Uterus (tissue), 2 donors: ENCODE results near the gene UGT1A7.

Experiments
- CTCF ChIP-seq, 4 experiments: fragments of 200-600 bp in 2 of 4; fragments of 450-650 bp in 2 of 4; sonication (generic) in 2 of 4; IDR thresholded peaks; one replicate each; pipeline ENCODE4 v1.5.1; 2016 to 2019; ENCODE audit warnings: antibody characterized with exemption in 4 of 4, mild to moderate bottlenecking in 2 of 4, moderate library complexity in 1 of 4
- POLR2A ChIP-seq, 2 donors: fragments of 450-650 bp; IDR thresholded peaks; one replicate each; pipeline ENCODE4 v1.6.1; 2016; ENCODE audit warnings: antibody characterized with exemption in 2 of 2, mild to moderate bottlenecking in 1 of 2, moderate library complexity in 1 of 2

DNA sequence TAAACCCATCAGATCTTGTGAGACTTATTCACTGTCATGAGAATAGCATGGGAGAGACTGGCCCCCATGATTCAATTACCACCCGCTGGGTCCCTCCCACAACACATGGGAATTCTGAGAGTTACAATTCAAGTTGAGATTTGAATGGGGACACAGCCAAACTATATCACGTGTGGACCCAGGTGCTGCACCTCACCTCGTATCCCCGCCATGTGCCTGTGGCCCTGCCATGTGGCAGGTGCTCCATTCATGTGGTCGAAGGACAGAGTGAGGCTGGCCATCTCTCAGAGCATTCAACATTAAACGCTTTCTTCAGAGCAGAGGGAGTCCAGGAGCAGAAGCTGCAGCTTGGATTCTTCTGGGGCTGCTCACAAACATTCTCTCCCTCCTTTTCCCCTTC, 128.7 kb downstream of the UGT1A7 start:
- TF ChIP-seq POLR2A (IDR thresholded peaks at IDR 0.05), result no peak
- no peak for TF ChIP-seq CTCF (IDR thresholded peaks at IDR 0.05)
